Lower lobe of right lung (tissue), 2 donors: ENCODE data around the gene TADA2B. TPM values are rescaled to one million over a fixed set of nuclear protein-coding genes. Genes with fewer than 3 reads are reported as not detected.

Experiments
- ATAC-seq, 2 donors: fragments of 200-7000 bp; cut with Tn5 transposase; one replicate each; pipeline ENCODE4 v1.9.1; 2020 to 2022; ENCODE audit warnings: mild to moderate bottlenecking in 2 of 2, moderate library complexity in 2 of 2
- DNase-seq: peaks from one replicate; pipeline ENCODE4 v3.0.0-alpha.2; 2020
- H3K27ac ChIP-seq: fragments of 200-600 bp; one replicate; pipeline ENCODE4 v1.8.0; 2022
- H3K27me3 ChIP-seq: fragments of 200-600 bp; one replicate; pipeline ENCODE4 v1.8.0; 2022; ENCODE audit warnings: low read depth
- H3K36me3 ChIP-seq: fragments of 200-600 bp; one replicate; pipeline ENCODE4 v1.8.0; 2022; ENCODE audit warnings: mild to moderate bottlenecking
- H3K4me1 ChIP-seq: fragments of 200-600 bp; one replicate; pipeline ENCODE4 v1.8.0; 2022
- H3K4me3 ChIP-seq: fragments of 200-600 bp; one replicate; pipeline ENCODE4 v1.8.0; 2022; ENCODE audit warnings: mild to moderate bottlenecking
- H3K9me3 ChIP-seq: fragments of 200-600 bp; one replicate; pipeline ENCODE4 v1.8.0; 2022
- intact Hi-C: fragments of 100-400 bp; cut with DNase I; formaldehyde crosslinking; loops from one replicate; pipeline ENCODE4 v1.11.0; 2022
- total RNA-seq: library from RNA; stranded (reverse); fragmentation: NEBNext Ultra II Directional; extraction: Animal tissue kit (Norgen Biotek cat#: 25700); gene quantifications from one replicate; pipeline ENCODE4 v1.2.1, GENCODE V29; 2021
- TF ChIP-seq, protein P1 (sequence below): fragments of 200-600 bp; IDR thresholded peaks from one replicate; pipeline ENCODE4 v1.8.0; 2022; ENCODE audit warnings: antibody characterized with exemption, mild to moderate bottlenecking
- donor health status: DM: no; HTN: yes; CAD: no; lungs with severe emphysema.

The TADA2B gene
- total RNA-seq, 1 donor from 2014 or later: 20.2 TPM

- Histone ChIP-seq H3K4me1 (no peaks in the 10 kb centered on the region), H3K27ac (no peak overlapping the region), H3K9me3 (no peaks in the 10 kb centered on the region), H3K4me3 (no peak overlapping the region), H3K36me3 (peaks cover 56% of the 10 kb centered on the region), H3K27me3 (no peaks in the 10 kb centered on the region)
- DNase-seq (no peak), ATAC-seq (no peak)
- TF ChIP-seq, protein P1, sequence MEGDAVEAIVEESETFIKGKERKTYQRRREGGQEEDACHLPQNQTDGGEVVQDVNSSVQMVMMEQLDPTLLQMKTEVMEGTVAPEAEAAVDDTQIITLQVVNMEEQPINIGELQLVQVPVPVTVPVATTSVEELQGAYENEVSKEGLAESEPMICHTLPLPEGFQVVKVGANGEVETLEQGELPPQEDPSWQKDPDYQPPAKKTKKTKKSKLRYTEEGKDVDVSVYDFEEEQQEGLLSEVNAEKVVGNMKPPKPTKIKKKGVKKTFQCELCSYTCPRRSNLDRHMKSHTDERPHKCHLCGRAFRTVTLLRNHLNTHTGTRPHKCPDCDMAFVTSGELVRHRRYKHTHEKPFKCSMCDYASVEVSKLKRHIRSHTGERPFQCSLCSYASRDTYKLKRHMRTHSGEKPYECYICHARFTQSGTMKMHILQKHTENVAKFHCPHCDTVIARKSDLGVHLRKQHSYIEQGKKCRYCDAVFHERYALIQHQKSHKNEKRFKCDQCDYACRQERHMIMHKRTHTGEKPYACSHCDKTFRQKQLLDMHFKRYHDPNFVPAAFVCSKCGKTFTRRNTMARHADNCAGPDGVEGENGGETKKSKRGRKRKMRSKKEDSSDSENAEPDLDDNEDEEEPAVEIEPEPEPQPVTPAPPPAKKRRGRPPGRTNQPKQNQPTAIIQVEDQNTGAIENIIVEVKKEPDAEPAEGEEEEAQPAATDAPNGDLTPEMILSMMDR: no peak
- intact Hi-C loops: no loop called here
Observed at GRCh38 chr4:7030856-7031255, 12.3 kb upstream of the TADA2B start.

DNA sequence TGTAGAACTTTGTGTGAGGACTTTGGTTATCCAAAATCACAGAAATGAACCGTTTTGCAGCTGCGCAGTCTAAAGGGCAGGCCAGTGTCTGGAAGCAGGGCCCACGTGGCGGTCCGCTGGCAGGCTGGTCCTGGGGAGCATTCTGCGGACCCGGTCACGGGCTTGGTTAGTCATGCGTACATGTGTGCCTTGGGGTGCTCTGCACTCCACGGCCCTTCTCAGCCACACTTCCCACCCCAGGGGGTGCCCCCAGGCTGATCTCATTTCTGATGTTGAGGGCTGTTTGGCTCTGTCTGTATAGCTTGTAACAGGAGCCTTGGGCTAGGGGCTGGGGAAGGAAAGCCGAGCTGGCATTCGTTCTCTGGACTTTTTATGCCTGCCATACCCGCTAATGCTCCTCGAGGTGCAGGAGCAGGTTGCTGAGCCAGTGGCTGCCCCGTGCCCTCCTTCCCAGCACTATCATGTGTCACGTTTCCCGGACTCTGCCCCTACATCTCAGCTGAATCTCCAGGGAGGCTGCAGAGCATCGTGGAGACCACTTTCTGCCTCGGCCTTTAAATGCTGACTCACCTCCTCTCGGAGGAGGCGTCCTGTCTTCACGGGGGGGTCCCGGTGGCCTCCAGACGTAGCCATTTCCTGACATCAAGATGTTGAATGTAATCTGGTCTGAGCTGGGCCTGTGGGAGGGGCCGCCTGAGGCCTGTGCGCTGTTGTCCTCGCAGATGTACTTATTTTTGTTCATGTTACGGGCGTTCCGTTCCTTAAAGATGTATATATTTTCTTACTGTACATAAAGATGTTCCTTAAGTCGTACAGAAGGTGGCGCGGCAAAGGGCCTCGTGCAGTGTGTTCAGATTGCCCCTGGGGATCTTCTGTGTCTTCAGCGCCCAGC lies 11.4 kb upstream of the TADA2B start:
- H3K9me3 ChIP-seq: no peaks in the 10 kb centered on the region
- peaks cover 47% of the 10 kb centered on the region for H3K36me3 ChIP-seq
- ATAC-seq (no peak), DNase-seq (no peak)
- intact Hi-C loops: no loop called here
- no peaks in the 10 kb centered on the region for H3K4me1 ChIP-seq
- H3K4me3 ChIP-seq: no peak overlapping the region
- H3K27ac ChIP-seq: no peak overlapping the region
- TF ChIP-seq, protein P1: no peak
- H3K27me3 ChIP-seq: no peaks in the 10 kb centered on the region

DNA sequence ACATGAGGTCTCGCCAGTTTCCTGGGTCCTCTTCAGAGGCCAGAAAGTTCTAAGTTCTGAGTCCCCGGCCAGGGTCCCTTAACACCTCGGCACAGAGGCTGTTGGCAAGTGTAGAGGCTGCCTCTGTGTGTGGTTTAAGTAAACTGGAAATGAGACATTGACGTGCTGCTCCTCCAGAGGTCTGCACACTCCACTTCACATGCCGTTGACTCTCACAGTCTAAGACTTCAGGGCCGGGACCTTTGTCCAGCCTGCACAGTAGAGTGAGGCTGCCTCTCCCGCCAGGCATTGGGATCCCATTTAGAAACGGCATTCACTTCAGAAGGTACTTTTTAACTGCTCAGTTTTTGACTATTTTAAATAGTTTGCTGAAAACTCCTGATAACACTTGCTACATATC lies 10.6 kb upstream of the TADA2B start:
- Histone ChIP-seq H3K4me1 (no peaks in the 10 kb centered on the region), H3K36me3 (peaks cover 44% of the 10 kb centered on the region), H3K27ac (no peak overlapping the region), H3K4me3 (no peak overlapping the region), H3K9me3 (no peaks in the 10 kb centered on the region), H3K27me3 (no peaks in the 10 kb centered on the region)
- intact Hi-C loops: no loop called here
- peak in 1 of 2 donors; percentile 44 for ATAC-seq
- DNase-seq: no peak
- TF ChIP-seq, protein P1: no peak

- Histone ChIP-seq H3K4me3 (no peak overlapping the region), H3K27me3 (no peaks in the 10 kb centered on the region), H3K27ac (peak overlapping the region; percentile 41), H3K4me1 (no peaks in the 10 kb centered on the region), H3K36me3 (peaks cover 34% of the 10 kb centered on the region), H3K9me3 (no peaks in the 10 kb centered on the region)
- DNase-seq (peak; percentile 75), ATAC-seq (peak; percentile 91 to 96)
- intact Hi-C loops: no loop called here
- TF ChIP-seq, protein P1: no peak
Observed at GRCh38 chr4:7034262-7035081, 8.7 kb upstream of the TADA2B start.

GRCh38 chr4:7037425-7037824 lies 5.7 kb upstream of the TADA2B start:
- intact Hi-C loops: no loop called here
- TF ChIP-seq, protein P1: no peak
- ATAC-seq (no peak), DNase-seq (no peak)
- Histone ChIP-seq H3K36me3 (peaks cover 5% of the 10 kb centered on the region), H3K27me3 (no peaks in the 10 kb centered on the region), H3K4me1 (peaks cover 18% of the 10 kb centered on the region), H3K4me3 (no peak overlapping the region), H3K9me3 (no peaks in the 10 kb centered on the region), H3K27ac (no peak overlapping the region)
